ENCODE results near the gene PPP6R1. TPM values are rescaled to one million over a fixed set of nuclear protein-coding genes. Genes with fewer than 3 reads are reported as not detected.
A peak's percentile ranks its signal among the peaks of the same experiment; 100 is the strongest.

Gene PPP6R1, protein sequence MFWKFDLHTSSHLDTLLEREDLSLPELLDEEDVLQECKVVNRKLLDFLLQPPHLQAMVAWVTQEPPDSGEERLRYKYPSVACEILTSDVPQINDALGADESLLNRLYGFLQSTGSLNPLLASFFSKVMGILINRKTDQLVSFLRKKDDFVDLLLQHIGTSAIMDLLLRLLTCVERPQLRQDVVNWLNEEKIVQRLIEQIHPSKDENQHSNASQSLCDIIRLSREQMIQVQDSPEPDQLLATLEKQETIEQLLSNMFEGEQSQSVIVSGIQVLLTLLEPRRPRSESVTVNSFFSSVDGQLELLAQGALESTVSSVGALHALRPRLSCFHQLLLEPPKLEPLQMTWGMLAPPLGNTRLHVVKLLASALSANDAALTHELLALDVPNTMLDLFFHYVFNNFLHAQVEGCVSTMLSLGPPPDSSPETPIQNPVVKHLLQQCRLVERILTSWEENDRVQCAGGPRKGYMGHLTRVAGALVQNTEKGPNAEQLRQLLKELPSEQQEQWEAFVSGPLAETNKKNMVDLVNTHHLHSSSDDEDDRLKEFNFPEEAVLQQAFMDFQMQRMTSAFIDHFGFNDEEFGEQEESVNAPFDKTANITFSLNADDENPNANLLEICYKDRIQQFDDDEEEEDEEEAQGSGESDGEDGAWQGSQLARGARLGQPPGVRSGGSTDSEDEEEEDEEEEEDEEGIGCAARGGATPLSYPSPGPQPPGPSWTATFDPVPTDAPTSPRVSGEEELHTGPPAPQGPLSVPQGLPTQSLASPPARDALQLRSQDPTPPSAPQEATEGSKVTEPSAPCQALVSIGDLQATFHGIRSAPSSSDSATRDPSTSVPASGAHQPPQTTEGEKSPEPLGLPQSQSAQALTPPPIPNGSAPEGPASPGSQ
- 39.5 and 44.9 TPM in 2 replicates for total RNA-seq (2014; rRNA removed; shearing (Covaris generic))

- peak within 1 kb of the TSS; percentile 79 for H3K27ac ChIP-seq
- peak; percentile 97 to 99 for DNase-seq
These were observed at the start of gene PPP6R1 for GRCh38 chr19:55258828-55259539. Gene PPP6R1, minus strand, starts transcription at chr19:55259017. Its CDS starts 11,914 bp downstream, at chr19:55247103.

DNA sequence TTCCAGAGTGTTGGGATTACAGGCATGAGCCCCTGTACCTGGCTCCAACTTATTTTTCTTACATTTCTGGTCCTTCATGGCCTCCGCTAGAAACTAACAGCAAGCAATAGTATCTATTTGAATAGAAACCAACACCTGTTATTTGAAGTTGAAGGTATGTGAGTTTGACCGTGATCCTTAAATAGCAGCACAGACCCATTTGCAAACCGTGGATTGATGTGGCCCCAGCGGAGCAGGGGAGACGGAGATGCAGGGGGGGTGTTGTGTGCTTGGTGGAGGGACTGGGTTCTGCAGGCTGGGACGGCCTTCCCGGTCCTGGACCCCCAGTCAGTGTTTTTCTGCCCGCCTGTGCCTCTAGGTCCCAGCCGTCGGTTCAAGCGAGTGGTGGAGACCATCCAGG lies 49.5 kb upstream of the PPP6R1 start:
- no peaks in the 10 kb centered on the region for H3K27me3 ChIP-seq
- no peaks in the 10 kb centered on the region for H3K4me1 ChIP-seq
- peaks cover 15% of the 10 kb centered on the region for H3K36me3 ChIP-seq
- H3K9me3 ChIP-seq (replicated peaks) = no peaks in the 10 kb centered on the region
- no peak overlapping the region for H3K4me3 ChIP-seq
- no peak for DNase-seq
- no peak overlapping the region for H3K27ac ChIP-seq

More at GRCh38 chr19:55258828-55259539, at the start of gene PPP6R1:
- peaks cover 5% of the 10 kb centered on the region; the same call in 1 of the 2 replicates for H3K4me1 ChIP-seq
- H3K27me3 ChIP-seq = no peaks in the 10 kb centered on the region
- H3K36me3 ChIP-seq = no peaks in the 10 kb centered on the region
- no peaks in the 10 kb centered on the region for H3K9me3 ChIP-seq (replicated peaks)
- H3K4me3 ChIP-seq = peak within 1 kb of the TSS; percentile 95

DNA sequence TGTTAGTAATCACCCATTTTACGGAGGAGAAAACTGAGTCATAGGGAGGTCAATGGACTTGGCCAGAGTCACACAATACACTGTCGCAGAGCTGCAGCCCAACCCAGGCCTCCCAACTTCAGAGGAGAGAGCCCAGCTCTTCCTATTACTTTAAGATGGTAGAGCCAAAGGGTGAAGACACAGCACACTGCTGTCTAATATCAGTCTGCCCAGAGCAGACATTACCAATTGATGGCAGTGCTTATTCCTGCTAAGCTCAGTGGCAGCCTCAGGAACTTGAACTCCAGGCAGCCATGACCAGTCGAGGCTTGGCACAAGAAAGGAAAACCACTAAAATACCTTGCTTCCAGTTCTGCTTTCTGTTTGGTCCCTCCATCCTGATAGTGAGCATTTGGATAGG lies 47.9 kb upstream of the PPP6R1 start:
- Histone ChIP-seq H3K4me3 (no peak overlapping the region), H3K9me3 (replicated peaks) (no peaks in the 10 kb centered on the region), H3K4me1 (no peaks in the 10 kb centered on the region), H3K27ac (no peak overlapping the region), H3K27me3 (no peaks in the 10 kb centered on the region), H3K36me3 (peaks cover 15% of the 10 kb centered on the region)
- no peak for DNase-seq

DNA sequence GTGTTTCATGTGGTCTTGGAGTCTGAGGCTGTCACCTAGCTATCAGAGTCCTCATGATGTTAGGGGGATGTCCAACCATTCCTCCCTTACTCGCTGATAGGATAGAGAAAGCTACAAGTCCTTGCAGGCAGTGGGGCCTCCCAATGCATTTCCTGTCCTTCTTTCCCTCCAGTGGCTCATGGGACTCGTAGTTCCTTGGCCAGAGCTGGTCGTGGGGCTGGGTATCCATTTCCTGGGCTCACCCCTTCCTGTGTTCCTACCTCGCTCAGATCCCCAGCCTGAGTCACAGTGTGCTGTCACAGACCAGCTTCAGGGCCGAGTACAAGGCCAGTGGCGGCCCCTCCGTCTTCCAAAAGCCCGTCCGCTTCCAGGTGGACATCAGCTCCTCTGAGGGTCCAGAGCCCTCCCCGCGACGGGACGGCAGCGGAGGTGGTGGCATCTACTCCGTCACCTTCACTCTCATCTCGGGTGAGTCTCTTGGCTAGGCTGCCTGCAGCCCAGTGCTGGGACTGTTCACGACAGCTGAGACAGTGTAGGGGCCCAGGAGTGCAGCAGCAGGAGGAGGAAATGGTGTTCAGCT lies 47.3 kb upstream of the PPP6R1 start:
- no peaks in the 10 kb centered on the region for H3K9me3 ChIP-seq (replicated peaks)
- no peaks in the 10 kb centered on the region for H3K27me3 ChIP-seq
- no peak overlapping the region for H3K27ac ChIP-seq
- H3K36me3 ChIP-seq = peaks cover 15% of the 10 kb centered on the region
- no peaks in the 10 kb centered on the region for H3K4me1 ChIP-seq
- DNase-seq = no peak
- H3K4me3 ChIP-seq = no peak overlapping the region

- Histone ChIP-seq H3K36me3 (peaks cover 15% of the 10 kb centered on the region), H3K4me1 (no peaks in the 10 kb centered on the region), H3K27ac (no peak overlapping the region), H3K4me3 (no peak overlapping the region), H3K9me3 (replicated peaks) (no peaks in the 10 kb centered on the region), H3K27me3 (no peaks in the 10 kb centered on the region)
- peak; percentile 55 to 65 for DNase-seq
These were observed 46.7 kb upstream of the PPP6R1 start for GRCh38 chr19:55305491-55305890.

DNA sequence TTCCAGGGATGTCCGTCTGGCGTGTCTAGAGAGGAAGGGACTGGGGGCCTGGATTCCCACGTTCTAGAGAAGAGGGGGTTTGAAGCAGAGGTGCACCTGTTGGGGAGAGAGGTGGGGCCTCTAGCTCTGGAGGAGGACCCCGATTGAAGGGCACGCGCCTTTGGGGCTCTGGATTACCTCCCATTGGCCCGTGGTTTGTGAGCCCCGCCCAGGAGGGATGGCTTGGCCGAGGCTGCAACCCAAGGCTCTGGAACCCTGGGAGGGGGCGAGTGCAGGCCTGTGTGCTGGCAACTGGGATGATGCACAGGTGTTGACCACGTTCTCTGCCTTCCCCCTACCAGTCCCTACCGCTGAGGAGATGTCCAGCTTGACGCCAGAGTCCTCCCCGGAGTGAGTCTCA lies 46.2 kb upstream of the PPP6R1 start:
- peaks cover 15% of the 10 kb centered on the region for H3K36me3 ChIP-seq
- DNase-seq = no peak
- H3K4me1 ChIP-seq = no peaks in the 10 kb centered on the region
- H3K27me3 ChIP-seq = no peaks in the 10 kb centered on the region
- no peak overlapping the region for H3K27ac ChIP-seq
- H3K4me3 ChIP-seq = no peak overlapping the region
- no peaks in the 10 kb centered on the region for H3K9me3 ChIP-seq (replicated peaks)

GRCh38 chr19:55304279-55304978 lies 45.6 kb upstream of the PPP6R1 start:
- H3K27ac ChIP-seq = no peak overlapping the region
- no peaks in the 10 kb centered on the region for H3K27me3 ChIP-seq
- peak; percentile 61 to 62 for DNase-seq
- H3K4me3 ChIP-seq = no peak overlapping the region
- no peaks in the 10 kb centered on the region for H3K9me3 ChIP-seq (replicated peaks)
- peaks cover 14% of the 10 kb centered on the region for H3K36me3 ChIP-seq
- H3K4me1 ChIP-seq = no peaks in the 10 kb centered on the region

- Histone ChIP-seq H3K27me3 (no peaks in the 10 kb centered on the region), H3K27ac (no peak overlapping the region), H3K4me1 (no peaks in the 10 kb centered on the region), H3K4me3 (no peak overlapping the region), H3K9me3 (replicated peaks) (no peaks in the 10 kb centered on the region), H3K36me3 (peaks cover 10% of the 10 kb centered on the region)
- DNase-seq = no peak
These were observed 44.7 kb upstream of the PPP6R1 start for GRCh38 chr19:55303477-55303876.

- no peak for DNase-seq
- peaks cover 10% of the 10 kb centered on the region for H3K36me3 ChIP-seq
- H3K27me3 ChIP-seq = no peaks in the 10 kb centered on the region
These were observed 43.5 kb upstream of the PPP6R1 start for GRCh38 chr19:55302318-55302703.

DNA sequence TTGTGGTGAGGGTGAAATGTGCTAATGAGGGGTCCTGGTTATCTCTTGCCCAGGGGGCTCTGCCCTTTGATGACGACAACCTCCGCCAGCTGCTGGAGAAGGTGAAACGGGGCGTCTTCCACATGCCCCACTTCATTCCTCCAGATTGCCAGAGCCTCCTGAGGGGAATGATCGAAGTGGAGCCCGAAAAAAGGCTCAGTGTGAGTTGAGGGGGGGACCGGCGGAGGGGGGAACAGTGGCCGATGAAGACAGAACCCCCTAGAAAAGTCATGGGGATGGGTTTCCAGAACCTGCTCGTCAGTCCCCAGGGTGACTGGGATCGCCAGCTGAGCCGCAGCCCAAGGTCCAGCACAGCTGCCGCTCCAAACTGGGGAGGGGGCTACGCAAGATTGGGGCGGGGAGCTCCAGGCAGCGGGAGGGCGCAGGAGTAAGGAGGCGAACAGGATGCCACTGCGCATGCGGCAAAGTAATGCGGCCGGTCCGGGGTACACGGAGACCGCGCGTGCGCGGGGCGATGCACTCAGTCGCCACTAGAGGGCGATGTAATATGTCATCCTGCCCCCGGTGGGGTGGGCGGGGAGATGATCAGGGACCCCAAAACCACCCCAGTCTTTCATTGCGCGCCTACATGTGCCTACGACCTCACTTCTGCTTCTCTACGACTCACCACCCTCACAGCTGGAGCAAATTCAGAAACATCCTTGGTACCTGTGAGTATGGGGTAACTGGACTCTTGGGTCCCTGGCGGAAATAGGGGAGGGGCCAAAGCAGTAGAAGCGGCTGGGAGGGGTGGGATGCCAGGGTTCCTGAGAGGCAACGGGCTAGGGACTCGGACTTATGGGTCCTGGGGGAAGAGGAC lies 42.9 kb upstream of the PPP6R1 start:
- Histone ChIP-seq H3K9me3 (replicated peaks) (no peaks in the 10 kb centered on the region), H3K27ac (no peak overlapping the region), H3K27me3 (no peaks in the 10 kb centered on the region), H3K4me3 (no peak overlapping the region), H3K4me1 (no peaks in the 10 kb centered on the region), H3K36me3 (peaks cover 10% of the 10 kb centered on the region)
- DNase-seq = peak; percentile 66 to 77

More at GRCh38 chr19:55302318-55302703, 43.5 kb upstream of the PPP6R1 start:
- Histone ChIP-seq H3K9me3 (replicated peaks) (no peaks in the 10 kb centered on the region), H3K27ac (no peak overlapping the region), H3K4me3 (no peak overlapping the region), H3K4me1 (no peaks in the 10 kb centered on the region)

GRCh38 chr19:55300886-55301458 lies 42.2 kb upstream of the PPP6R1 start:
- Histone ChIP-seq H3K27me3 (no peaks in the 10 kb centered on the region), H3K4me3 (no peak overlapping the region), H3K9me3 (replicated peaks) (no peaks in the 10 kb centered on the region), H3K36me3 (peaks cover 10% of the 10 kb centered on the region), H3K4me1 (no peaks in the 10 kb centered on the region), H3K27ac (no peak overlapping the region)
- DNase-seq = no peak

- no peak for DNase-seq
- Histone ChIP-seq H3K27ac (no peak overlapping the region), H3K4me1 (no peaks in the 10 kb centered on the region), H3K4me3 (no peak overlapping the region), H3K36me3 (peaks cover 3% of the 10 kb centered on the region; the same call in 1 of the 2 replicates), H3K27me3 (no peaks in the 10 kb centered on the region), H3K9me3 (replicated peaks) (no peaks in the 10 kb centered on the region)
These were observed 41.2 kb upstream of the PPP6R1 start for GRCh38 chr19:55299991-55300390.

- no peak for DNase-seq
- no peaks in the 10 kb centered on the region for H3K27me3 ChIP-seq
- H3K27ac ChIP-seq = no peak overlapping the region
- H3K36me3 ChIP-seq = peaks cover 2% of the 10 kb centered on the region; the same call in 1 of the 2 replicates
- no peak overlapping the region for H3K4me3 ChIP-seq
- no peaks in the 10 kb centered on the region for H3K4me1 ChIP-seq
- no peaks in the 10 kb centered on the region for H3K9me3 ChIP-seq (replicated peaks)
These were observed 38.5 kb upstream of the PPP6R1 start for GRCh38 chr19:55297267-55297666.

Data from SJCRH30 (cell line).